ENCODE data around the gene LDHB. TPM values are rescaled to one million over a fixed set of nuclear protein-coding genes. Genes with fewer than 3 reads are reported as not detected.

The LDHB gene
- total RNA-seq, 1 experiment from 2014 or later = 1,343 TPM

DNA sequence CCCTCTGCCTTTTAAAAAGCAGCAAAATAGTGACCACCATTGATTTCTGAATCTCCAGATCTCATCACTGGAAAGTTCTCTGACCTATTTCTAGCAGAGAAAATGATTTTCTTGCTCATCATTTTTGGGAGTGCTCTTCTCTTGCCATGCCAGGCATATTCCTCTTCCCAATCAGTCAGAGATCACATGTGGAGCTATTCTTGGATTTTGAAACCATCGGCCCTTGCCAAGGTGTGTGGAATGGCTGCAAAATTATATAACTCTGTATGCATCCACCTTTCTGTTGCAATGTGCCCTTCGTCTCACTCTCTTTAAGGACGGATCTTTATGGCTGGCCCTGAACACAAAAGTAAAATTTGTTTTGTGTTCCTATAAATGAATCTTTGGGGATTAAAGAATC lies 25.5 kb upstream of the LDHB start:
- Mint-ChIP-seq H3K4me3 (no peak overlapping the region; a peak in 1 of 5 replicates), H3K27me3 (ENCODE audit: low read depth) (no peaks in the 10 kb centered on the region), H3K36me3 (ENCODE audit: insufficient read depth in 1 of 3, low read depth in 3 of 3) (no peaks in the 10 kb centered on the region), H3K9me3 (no peaks in the 10 kb centered on the region), H3K27ac (no peak overlapping the region), H3K4me1 (no peaks in the 10 kb centered on the region)
- no peaks in the 10 kb centered on the region for H3K23me2 ChIP-seq (ENCODE audit: insufficient read length, low read depth, low read length, poor library complexity, severe bottlenecking)
- H2BK20ac ChIP-seq (ENCODE audit: low read depth, low read length, poor library complexity, severe bottlenecking) = no peak overlapping the region
- no peak for DNase-seq
- no peak overlapping the region for H2BK5ac ChIP-seq (ENCODE audit: insufficient read length, low read length)
- H3K18ac ChIP-seq (ENCODE audit: insufficient read length, low read depth, low read length) = no peak overlapping the region
- H3K79me2 ChIP-seq (ENCODE audit: insufficient read depth, low read length) = no peaks in the 10 kb centered on the region
- H4K5ac ChIP-seq (ENCODE audit: insufficient read length, low read depth, low read length) = no peak overlapping the region
- no peak overlapping the region for H3K4me2 ChIP-seq (ENCODE audit: insufficient read depth, insufficient read length, low read length)
- H3K27ac ChIP-seq (ENCODE audit: insufficient read length, low read depth, low read length) = no peak overlapping the region
- H4K20me1 ChIP-seq (ENCODE audit: control insufficient read depth, insufficient read depth, insufficient read length) = no peaks in the 10 kb centered on the region
- no peak overlapping the region for H3K14ac ChIP-seq (ENCODE audit: insufficient read depth, low read length)
- no peak overlapping the region for H3T11ph ChIP-seq (ENCODE audit: low read length)
- no peaks in the 10 kb centered on the region for H3K4me1 ChIP-seq (ENCODE audit: insufficient read depth, low read length)
- no CpG with 5 or more reads among the region's 3 CpGs for WGBS (ENCODE audit: extremely low coverage, insufficient read length, low lambda C conversion rate)
- no peak overlapping the region for H3K9ac ChIP-seq (ENCODE audit: extremely low read depth, insufficient read length, low read length)
- H3K79me1 ChIP-seq (ENCODE audit: insufficient read depth, low read depth, low read length, poor library complexity, severe bottlenecking) = no peaks in the 10 kb centered on the region
- no peaks in the 10 kb centered on the region for H3K27me3 ChIP-seq (ENCODE audit: insufficient read depth, low read length)
- no peaks in the 10 kb centered on the region for H3K9me3 ChIP-seq (ENCODE audit: control insufficient read depth, low read depth, low read length)
- TF ChIP-seq, protein P1, sequence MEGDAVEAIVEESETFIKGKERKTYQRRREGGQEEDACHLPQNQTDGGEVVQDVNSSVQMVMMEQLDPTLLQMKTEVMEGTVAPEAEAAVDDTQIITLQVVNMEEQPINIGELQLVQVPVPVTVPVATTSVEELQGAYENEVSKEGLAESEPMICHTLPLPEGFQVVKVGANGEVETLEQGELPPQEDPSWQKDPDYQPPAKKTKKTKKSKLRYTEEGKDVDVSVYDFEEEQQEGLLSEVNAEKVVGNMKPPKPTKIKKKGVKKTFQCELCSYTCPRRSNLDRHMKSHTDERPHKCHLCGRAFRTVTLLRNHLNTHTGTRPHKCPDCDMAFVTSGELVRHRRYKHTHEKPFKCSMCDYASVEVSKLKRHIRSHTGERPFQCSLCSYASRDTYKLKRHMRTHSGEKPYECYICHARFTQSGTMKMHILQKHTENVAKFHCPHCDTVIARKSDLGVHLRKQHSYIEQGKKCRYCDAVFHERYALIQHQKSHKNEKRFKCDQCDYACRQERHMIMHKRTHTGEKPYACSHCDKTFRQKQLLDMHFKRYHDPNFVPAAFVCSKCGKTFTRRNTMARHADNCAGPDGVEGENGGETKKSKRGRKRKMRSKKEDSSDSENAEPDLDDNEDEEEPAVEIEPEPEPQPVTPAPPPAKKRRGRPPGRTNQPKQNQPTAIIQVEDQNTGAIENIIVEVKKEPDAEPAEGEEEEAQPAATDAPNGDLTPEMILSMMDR (conservative IDR thresholded peaks at IDR 0.05) = no peak
- H2BK12ac ChIP-seq (ENCODE audit: insufficient read length, low read depth, low read length) = no peak overlapping the region
- no peak overlapping the region for H3K56ac ChIP-seq (ENCODE audit: insufficient read length, low read depth, low read length)
- no peak overlapping the region for H2BK120ac ChIP-seq (ENCODE audit: low read depth, low read length, poor library complexity, severe bottlenecking)
- H3K4ac ChIP-seq (ENCODE audit: low read depth, low read length) = no peak overlapping the region
- no peak overlapping the region for H2BK15ac ChIP-seq (ENCODE audit: low read depth, low read length)
- no peak overlapping the region for H4K8ac ChIP-seq (replicated peaks; ENCODE audit: insufficient read length, low read depth, low read length)
- H2AK5ac ChIP-seq (ENCODE audit: insufficient read length, low read length) = no peak overlapping the region
- H2AFZ ChIP-seq (ENCODE audit: low read length) = no peak overlapping the region
- no peak overlapping the region for H3K23ac ChIP-seq (ENCODE audit: insufficient read length, low read depth, low read length)
- no peak overlapping the region for H4K91ac ChIP-seq (ENCODE audit: insufficient read length, low read depth, low read length)

Data from H9 (cell line).